OCI-LY3 (cell line): ENCODE results near the gene C13orf46.
"Not testable (repeated sequence)": the region's sequence is repeated elsewhere in the genome, so short reads cannot be mapped to it uniquely, and the experiment has no call there.

Experiments
- CTCF ChIP-seq: fragments of 200-600, 300-600 bp; sonication (generic); IDR thresholded peaks from 2 replicates; pipeline ENCODE4 v1.5.1; 2014; ENCODE audit warnings: antibody characterized with exemption, low read length, low read depth
- EZH2phosphoT487 ChIP-seq: fragments of 200-600 bp; shearing (Covaris generic); IDR thresholded peaks from 2 replicates; pipeline ENCODE4 v1.6.1; 2018; ENCODE audit warnings: antibody characterized with exemption, mixed run types, low read depth

GRCh38 chr13:114020134-114020533 lies 46.3 kb upstream of the C13orf46 start:
- not testable (repeated sequence) for TF ChIP-seq CTCF, EZH2phosphoT487
